HG03280 (cell line): ENCODE results near the gene KCNC3.
A peak's percentile ranks its signal among the peaks of the same experiment; 100 is the strongest.
"Not testable (repeated sequence)": the region's sequence is repeated elsewhere in the genome, so short reads cannot be mapped to it uniquely, and the experiment has no call there.

ENCODE experiments used
- ATAC-seq: cut with Tn5 transposase; IDR thresholded peaks from one replicate; pipeline ENCODE4 v1.9.1; 2021; ENCODE audit warnings: mild to moderate bottlenecking, moderate library complexity; ENCODE audit not compliant: unreplicated experiment

KCNC3 gene

GRCh38 chr19:50356691-50357177 lies 27.6 kb upstream of the KCNC3 start:
- ATAC-seq, result no peak

GRCh38 chr19:50353487-50353880 lies 24.3 kb upstream of the KCNC3 start:
- ATAC-seq, result not testable (repeated sequence)

- ATAC-seq, result no peak
These were observed 23.1 kb upstream of the KCNC3 start for GRCh38 chr19:50352242-50352641.

GRCh38 chr19:50349277-50350057 lies 20.3 kb upstream of the KCNC3 start:
- no peak for ATAC-seq

GRCh38 chr19:50347089-50347581 lies 18.0 kb upstream of the KCNC3 start:
- ATAC-seq, result not testable (repeated sequence)

- no peak for ATAC-seq
These were observed 15.6 kb upstream of the KCNC3 start for GRCh38 chr19:50344661-50345318.

GRCh38 chr19:50341091-50341564 lies 12.0 kb upstream of the KCNC3 start:
- ATAC-seq, result peak; percentile 57

- ATAC-seq, result no peak
These were observed 11.2 kb upstream of the KCNC3 start for GRCh38 chr19:50340331-50340730.

GRCh38 chr19:50337031-50337430 lies 7.9 kb upstream of the KCNC3 start:
- ATAC-seq, result not testable (repeated sequence)

GRCh38 chr19:50334741-50335421 lies 5.7 kb upstream of the KCNC3 start:
- no peak for ATAC-seq

GRCh38 chr19:50333737-50334617 lies 4.8 kb upstream of the KCNC3 start:
- ATAC-seq, result peak; percentile 19

- ATAC-seq, result peak; percentile 43
These were observed 4.1 kb upstream of the KCNC3 start for GRCh38 chr19:50333235-50333736.

- no peak for ATAC-seq
These were observed 3.3 kb upstream of the KCNC3 start for GRCh38 chr19:50332244-50333038.

- ATAC-seq, result no peak
These were observed 2.7 kb upstream of the KCNC3 start for GRCh38 chr19:50331994-50332243.

GRCh38 chr19:50331221-50331993 lies 2.2 kb upstream of the KCNC3 start:
- no peak for ATAC-seq

GRCh38 chr19:50330365-50331078 lies 1.3 kb upstream of the KCNC3 start:
- peak; percentile 33 for ATAC-seq

- ATAC-seq, result not testable (repeated sequence)
These were observed 733 bp upstream of the KCNC3 start for GRCh38 chr19:50329926-50330294.

GRCh38 chr19:50328873-50329145 lies 368 bp downstream of the KCNC3 start:
- ATAC-seq, result peak; percentile 23
